Measurements from ENCODE around the gene DCAF15.

DCAF15 gene

DNA sequence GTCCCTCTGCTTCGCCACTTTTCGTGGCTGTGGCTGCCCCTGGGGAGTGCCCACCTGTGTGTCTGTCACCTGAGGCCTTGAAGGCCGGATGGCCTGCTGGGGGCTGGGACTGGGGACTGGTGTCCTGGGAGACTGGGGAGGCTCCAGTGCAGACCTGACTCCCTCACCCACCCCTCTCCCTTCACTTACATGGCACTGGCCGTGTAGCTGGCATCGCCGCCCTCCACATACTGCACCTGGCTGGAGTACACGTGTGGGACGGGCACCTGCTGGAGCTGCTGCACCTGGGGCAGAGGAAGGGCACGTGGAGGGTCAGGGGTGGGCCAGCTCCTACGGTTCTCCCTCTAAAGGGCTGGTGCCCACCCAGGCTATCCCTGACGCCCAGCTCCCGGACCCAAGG lies 25.5 kb downstream of the DCAF15 start:
- DNase-seq = no peak

DNA sequence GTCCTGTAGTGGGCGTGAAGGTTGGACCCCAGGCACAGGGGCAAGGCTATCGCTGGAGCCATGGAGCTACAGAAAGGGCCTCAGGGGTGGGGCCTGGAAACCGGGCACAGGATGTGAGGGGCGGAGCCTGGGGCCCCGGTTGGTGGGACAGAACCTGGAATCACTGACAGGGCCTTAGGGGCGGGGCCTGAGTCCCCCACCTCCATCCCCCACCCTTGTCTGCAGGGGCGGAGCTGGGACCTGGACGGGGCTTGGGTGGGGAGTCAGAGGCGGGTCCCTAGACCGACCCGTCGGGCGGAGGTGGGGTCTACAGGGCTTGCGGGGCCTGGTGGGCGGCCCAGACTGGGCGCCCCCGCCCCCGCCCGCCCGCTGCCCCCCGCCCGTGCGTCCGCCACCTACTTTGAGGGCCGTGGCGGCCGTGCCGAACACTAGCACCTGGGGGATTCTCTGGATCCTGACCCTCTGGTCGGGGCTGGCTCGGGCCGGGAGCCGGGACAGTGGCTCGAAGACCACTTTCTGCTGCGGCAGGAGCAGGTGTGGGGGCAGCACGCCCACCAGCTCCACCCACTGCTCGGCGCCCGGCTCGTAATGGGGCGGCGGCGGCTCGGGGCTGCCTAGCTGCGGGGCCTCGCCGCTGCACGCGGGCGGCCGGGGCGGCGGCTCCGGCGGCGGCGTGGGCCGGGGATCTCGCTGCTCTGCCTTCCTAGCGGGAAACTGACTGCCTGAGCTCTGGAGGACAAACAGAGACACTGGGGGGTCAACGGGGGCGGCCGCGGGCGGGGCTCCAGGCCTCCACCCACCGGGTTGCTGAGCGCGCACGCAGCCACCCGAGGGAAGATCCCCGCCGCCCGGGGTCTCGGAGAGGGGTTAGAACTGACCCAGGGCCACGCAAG lies 26.3 kb downstream of the DCAF15 start:
- DNase-seq = peak; percentile 14

GRCh38 chr19:13979244-13979615 lies 26.9 kb downstream of the DCAF15 start:
- no peak for DNase-seq

DNA sequence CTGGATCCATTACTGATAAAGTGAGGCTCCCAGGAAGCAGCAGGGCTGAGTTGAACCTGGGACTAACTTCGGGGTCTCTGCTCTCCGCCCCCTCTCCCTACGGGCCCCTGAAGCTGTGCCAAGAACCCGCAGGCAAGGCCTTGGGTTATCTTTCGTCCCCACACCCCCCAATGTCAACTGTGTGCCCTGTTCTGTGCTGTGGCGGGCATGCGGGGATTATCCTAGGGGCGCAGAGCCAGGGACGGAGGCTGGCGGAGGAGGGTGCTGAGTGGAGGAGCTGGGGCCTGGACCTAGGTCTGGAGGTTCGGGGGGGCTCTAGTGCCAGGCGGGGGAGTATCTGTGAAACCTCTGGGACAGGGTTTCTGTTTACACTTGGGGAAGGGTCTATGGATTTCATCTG lies 27.4 kb downstream of the DCAF15 start:
- no peak for DNase-seq

- DNase-seq = no peak
These were observed 28.0 kb downstream of the DCAF15 start for GRCh38 chr19:13980340-13980739.

GRCh38 chr19:13981021-13981420 lies 28.7 kb downstream of the DCAF15 start:
- no peak for DNase-seq

- no peak for DNase-seq
These were observed 29.2 kb downstream of the DCAF15 start for GRCh38 chr19:13981467-13981866.

DNA sequence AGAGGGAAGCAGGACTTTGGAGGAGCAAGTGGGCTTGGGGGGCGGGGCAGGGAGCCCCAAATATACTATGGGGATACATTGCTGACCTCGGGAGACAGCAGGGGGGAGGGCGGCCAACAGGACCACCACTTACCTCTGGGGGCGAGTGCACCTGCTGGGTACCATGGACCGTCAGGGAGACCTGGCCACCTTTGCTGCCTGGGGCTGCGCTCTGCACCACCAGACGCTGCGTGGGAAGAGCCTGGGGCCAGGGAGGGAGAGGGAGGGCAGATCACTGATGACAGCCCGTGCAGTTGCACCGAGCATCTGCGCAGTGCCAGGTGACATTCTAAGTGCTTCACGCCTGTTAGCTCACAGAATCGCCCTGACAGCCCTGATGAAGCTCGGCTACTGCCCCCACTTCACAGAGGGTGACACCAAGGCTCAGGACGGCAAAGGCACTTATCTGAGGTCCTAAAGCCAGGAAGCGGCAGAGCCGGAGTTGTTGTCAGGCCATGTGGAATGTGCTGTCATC lies 29.7 kb downstream of the DCAF15 start:
- no peak for DNase-seq

DNA sequence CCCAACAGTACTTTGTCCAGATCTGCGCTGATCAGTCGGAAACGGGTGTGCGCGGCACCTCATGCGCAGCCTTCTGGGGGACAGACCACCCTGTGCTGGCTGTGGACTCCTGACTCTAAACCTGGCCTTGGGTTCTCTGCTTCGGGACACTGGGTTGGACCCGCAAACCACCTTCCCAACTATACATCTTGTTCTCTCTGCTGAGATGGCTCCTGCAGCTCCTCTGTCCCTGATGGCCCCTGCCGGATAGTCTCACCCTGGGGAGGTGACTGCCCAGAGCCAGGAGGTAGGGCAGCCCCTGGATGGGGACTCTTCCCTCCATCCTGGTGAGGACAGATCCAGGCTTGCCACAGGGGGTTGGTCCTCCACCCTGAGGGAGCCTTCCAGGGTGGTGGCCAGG lies 30.5 kb downstream of the DCAF15 start:
- no peak for DNase-seq

GRCh38 chr19:13983213-13983889 lies 31.0 kb downstream of the DCAF15 start:
- no peak for DNase-seq

- DNase-seq = no peak
These were observed 31.9 kb downstream of the DCAF15 start for GRCh38 chr19:13984186-13984585.

GRCh38 chr19:13984875-13985741 lies 32.8 kb downstream of the DCAF15 start:
- no peak for DNase-seq

- DNase-seq = no peak
These were observed 33.5 kb downstream of the DCAF15 start for GRCh38 chr19:13985771-13986347.

DNA sequence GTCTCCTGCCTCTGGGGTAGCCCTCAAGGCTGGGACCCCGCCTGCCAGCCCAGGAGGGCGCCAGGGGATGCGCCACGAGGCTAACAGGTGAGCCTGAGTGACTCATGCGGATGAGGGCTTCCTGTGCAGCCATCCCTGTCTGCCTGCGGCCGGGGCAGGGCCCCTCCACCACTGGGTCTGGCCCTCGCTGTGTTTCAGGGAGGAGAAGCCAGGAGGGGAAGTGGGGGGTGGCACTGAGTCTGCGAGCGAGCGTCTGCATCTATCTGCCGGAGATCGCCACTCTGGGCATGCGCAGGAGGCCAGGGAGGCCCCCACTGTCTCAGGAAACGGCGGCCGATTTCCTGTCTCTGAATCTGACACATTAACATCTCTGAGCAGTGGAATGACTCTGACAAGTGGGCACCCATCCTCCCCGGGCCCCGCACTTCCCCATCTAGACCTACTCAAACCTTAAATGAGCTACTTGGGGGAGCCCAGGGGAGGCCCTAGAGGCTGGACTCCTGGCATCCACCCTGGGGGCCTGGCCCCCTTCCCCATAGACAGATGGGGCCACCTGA lies 34.1 kb downstream of the DCAF15 start:
- peak; percentile 96 for DNase-seq

GRCh38 chr19:13987101-13987890 lies 35.0 kb downstream of the DCAF15 start:
- no peak for DNase-seq

DNA sequence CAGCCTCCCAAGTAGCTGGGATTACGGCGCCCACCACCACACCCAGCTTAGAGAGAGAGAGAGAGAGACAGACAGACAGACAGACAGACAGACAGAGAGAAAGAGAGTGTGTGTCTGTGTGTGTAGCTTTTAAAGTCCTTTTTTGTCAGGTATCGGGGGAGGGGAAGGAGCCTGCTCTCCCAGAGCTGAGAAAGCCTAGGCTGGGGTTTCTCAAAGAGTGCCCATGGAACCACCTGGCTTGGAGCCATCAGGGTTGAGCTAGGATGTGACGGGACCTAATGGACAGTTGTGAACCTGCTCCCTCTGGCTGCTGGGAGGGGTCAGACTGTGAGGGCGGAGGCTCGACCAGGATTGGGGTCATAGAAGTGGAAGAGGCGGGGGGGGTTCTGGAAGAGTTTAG lies 37.2 kb downstream of the DCAF15 start:
- no peak for DNase-seq

GRCh38 chr19:13990085-13990484 lies 37.8 kb downstream of the DCAF15 start:
- DNase-seq = no peak

DNA sequence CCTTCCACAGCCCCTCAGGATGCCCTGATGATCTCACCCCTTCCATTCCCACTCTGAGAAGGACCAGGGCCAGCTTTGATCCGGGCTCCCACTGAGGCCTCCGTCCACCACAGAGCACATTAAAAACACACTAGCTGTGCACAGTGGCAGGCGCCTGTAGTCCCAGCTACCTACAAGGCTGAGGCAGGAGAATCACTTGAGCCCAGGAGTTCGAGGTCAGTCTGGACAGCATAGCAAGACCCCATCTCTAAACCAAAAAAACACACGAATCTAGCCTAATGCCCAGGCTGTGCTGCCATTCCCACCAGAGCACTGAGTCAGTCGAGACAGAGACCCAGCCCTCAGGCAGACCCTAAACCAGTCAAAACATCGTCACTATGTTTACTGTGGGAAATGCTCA lies 39.7 kb downstream of the DCAF15 start:
- no peak for DNase-seq

- DNase-seq = no peak
These were observed 41.4 kb downstream of the DCAF15 start for GRCh38 chr19:13993590-13994300.

DNA sequence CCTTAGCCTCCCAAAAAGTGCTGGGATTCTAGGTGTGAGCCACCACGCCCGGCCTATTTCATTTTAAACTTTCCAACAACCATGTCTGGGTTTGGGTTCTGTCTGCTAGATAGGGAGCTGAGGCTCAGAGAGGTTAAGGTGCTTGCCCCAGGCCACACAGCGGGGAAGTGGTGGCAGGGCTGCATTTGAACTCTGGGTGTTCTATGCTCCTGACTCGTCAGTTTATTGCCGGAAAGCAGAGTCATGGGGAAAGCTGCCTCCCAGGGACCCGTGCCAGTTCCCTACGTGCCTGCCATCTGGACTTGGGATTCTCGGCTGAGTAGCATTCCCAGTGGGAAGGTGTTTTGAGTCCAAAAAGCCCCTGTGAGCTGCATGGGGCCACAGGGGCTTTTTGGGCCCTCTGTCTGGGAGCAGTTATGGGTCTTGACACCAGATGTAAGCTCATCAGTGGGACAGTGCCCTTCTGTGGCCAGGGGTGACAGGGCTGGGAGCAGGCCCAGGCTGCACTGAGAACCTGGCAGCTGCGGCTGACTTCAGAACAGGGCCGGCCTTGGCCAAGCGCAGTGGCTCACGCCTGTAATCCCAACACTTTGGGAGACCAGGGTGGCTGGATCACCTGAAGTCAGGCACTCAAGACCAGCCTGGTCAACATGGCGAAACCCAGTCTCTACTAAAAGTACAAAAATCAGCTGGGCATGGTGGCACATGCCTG lies 42.9 kb downstream of the DCAF15 start:
- no peak for DNase-seq
